GM12873 (cell line): ENCODE measurements around the gene ZNF644.

Experiments used
- CTCF ChIP-seq: IDR thresholded peaks from 2 replicates; pipeline ENCODE4 v1.5.1; 2012; ENCODE audit warnings: low read depth, mild to moderate bottlenecking, moderate library complexity, low read length, control low read depth; ENCODE audit not compliant: insufficient read depth; ENCODE audit errors: missing control alignments

ZNF644 gene

GRCh38 chr1:91006113-91006908 is 15.5 kb downstream of the ZNF644 start:
- TF ChIP-seq CTCF, result no peak

- no peak for TF ChIP-seq CTCF
Measured at GRCh38 chr1:91005285-91005684, 16.6 kb downstream of the ZNF644 start.

DNA sequence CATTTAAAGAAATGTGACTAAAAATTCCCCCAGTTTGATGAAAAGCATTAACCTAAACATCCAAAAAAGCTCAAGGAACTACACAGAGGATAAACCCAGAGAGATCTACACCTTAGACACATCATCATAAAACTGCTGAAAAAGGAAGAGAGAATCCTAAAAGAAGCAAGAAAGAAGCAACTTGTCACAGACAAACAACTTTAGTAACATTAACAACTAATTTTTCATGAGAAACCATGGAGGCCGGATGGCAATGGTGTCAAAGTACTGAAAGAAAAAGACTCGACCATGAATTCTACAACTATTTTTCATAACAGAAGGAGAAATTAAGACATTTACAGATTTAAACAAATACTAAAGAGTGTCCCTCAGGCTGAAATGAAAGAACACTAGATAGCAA is 17.7 kb downstream of the ZNF644 start:
- no peak for TF ChIP-seq CTCF

DNA sequence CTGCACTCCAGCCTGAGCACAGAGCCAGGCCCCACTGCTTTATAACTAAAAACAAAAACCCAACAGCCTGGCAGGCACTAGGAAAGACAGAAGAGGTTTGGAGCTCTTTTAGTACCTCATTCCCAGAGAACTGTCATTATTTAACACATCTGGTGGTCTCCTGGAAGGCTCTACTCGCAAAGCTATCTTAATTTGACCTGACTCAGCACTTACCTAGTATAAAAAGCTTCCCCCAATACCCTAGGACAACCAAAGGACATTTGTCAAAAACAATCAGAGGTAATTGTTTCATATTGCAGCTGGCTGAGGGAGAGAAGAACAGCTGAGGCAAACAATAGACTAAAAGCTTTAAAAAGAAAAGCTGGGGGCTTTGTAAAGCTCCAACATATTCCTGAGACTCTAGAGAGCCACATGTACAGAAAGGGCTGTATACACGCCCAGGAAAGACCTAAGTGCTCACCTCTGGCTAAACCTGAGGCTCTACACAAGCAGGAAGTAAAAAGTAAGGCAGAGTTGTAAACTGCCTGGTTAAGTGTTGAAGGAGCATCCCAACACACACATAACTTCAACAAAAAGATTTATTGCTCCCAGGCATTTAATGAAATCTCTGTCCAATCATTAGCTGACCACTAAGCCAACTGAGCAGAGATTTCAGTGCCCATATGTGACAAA is 25.0 kb downstream of the ZNF644 start:
- no peak for TF ChIP-seq CTCF

GRCh38 chr1:90995311-90995894 is 26.4 kb downstream of the ZNF644 start:
- no peak for TF ChIP-seq CTCF

DNA sequence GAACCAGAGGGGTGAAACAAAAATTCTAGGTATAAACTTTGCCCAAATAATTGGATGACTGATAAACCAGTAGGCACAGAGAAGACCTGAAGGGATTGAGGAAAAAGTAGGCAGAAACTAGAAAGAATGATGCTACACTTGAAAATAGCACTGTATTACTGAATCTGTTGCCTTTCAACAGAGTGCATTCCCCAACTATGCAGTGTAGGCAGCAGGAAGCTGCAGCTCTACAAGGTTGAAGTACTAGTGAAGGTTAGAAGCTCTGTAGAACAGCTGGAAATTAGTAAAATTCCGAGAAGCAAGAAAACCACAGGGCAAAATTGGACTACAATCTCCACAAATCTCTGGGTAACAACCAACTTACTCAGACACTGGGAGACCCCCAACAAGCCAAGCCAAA is 27.4 kb downstream of the ZNF644 start:
- no peak for TF ChIP-seq CTCF

DNA sequence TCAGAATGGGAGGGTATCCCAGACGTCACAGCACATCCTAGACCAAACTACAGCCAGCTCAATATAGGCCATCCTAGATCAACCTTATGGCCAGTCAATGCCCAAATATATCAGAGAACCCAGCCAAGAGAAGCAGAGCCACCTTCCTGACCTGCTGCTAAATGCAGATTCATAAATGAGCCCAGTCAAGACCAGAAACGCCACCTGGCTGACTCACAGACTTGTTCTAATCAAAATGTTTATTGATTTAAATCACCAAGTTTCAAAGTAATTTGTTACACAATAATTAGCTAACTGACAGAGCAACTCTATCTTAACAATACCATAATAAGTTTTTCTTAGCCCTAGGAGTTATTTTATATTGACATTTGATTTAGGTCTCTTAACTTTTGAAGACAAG is 28.6 kb downstream of the ZNF644 start:
- no peak for TF ChIP-seq CTCF
